ENCODE results near the gene TMEM145. TPM values are rescaled to one million over a fixed set of nuclear protein-coding genes. Genes with fewer than 3 reads are reported as not detected.
"Not testable (repeated sequence)": the region's sequence is repeated elsewhere in the genome, so short reads cannot be mapped to it uniquely, and the experiment has no call there.

TMEM145 gene
- 10 to 100 TPM in 1 of 5 donors, under 1 TPM in 1, not detected in 3; 0.37 to 44.3 TPM for total RNA-seq
- 1 to 10 TPM in 1 of 3 donors, under 1 TPM in 2; 0.50 to 1.1 (median 0.61) TPM for polyA plus RNA-seq
- long read RNA-seq, donor 1: 0 reads
- long read RNA-seq, donor 2: 0 reads
- long read RNA-seq, donor 3: 0 reads
- long read RNA-seq, donor 4: 0 reads
- long read RNA-seq, donor 5: 0 reads
- long read RNA-seq, donor 6: 0 reads
- long read RNA-seq, donor 7: 0 reads
- long read RNA-seq, donor 8: 0 reads
- long read RNA-seq, donor 9: 0 reads
- long read RNA-seq, donor 10: 0 reads

- Histone ChIP-seq H3K4me3 (peak within 1 kb of the TSS; percentile 47 to 65 (median 48)), H3K4me1 (peaks cover 13 to 23% (median 18%) of the 10 kb centered on the region in 4 donors), H3K9me3 (no peaks in the 10 kb centered on the region), H3K36me3 (no peaks in the 10 kb centered on the region), H3K27me3 (peaks cover 2 to 66% (median 27%) of the 10 kb centered on the region in 3 donors), H3K27ac (no peak within 1 kb of the TSS)
- DNase-seq: peak; percentile 56 to 88
- WGBS, 5 donors: 0 to 1% (median 1%) methylated on average over 31 to 67 of the region's 67 CpGs
- intact Hi-C loops (cut with DNase I; ENCODE audit: low total_unique reads): no loop called here
- TF ChIP-seq POLR2AphosphoS5 (IDR thresholded peaks at IDR 0.05) (no peak), POLR2A (IDR thresholded peaks at IDR 0.05) (no peak), EP300 (IDR thresholded peaks at IDR 0.05) (no peak), CTCF (IDR thresholded peaks at IDR 0.05) (no peak)
Observed at GRCh38 chr19:42313096-42313839, at the start of gene TMEM145. TSS of gene TMEM145 (plus strand) at chr19:42313309. CDS start at chr19:42313377, 68 bp downstream.

GRCh38 chr19:42266105-42266504 is 47.0 kb upstream of the TMEM145 start:
- DNase-seq; H3K27ac ChIP-seq; H3K27me3 ChIP-seq; H3K4me3 ChIP-seq; H3K36me3 ChIP-seq; intact Hi-C loops (cut with DNase I; ENCODE audit: low total_unique reads); H3K9me3 ChIP-seq: not testable (repeated sequence)
- WGBS, 5 donors: 90 to 93% (median 92%) methylated on average over 4 of the region's 4 CpGs
- H3K4me1 ChIP-seq: peaks cover 20 to 28% (median 22%) of the 10 kb centered on the region in 4 donors

- DNase-seq; intact Hi-C loops (cut with DNase I; ENCODE audit: low total_unique reads); H3K4me3 ChIP-seq; H3K9me3 ChIP-seq; H3K27me3 ChIP-seq; H3K36me3 ChIP-seq: not testable (repeated sequence)
- Histone ChIP-seq H3K4me1 (peaks cover 23 to 38% (median 30%) of the 10 kb centered on the region in 4 donors), H3K27ac (peak overlapping the region in 2 of 5 donors; percentile 99 to 100)
- WGBS, 5 donors: 91 to 95% (median 93%) methylated on average over 21 to 25 of the region's 25 CpGs
Observed at GRCh38 chr19:42266928-42267603, 46.0 kb upstream of the TMEM145 start.

- peak overlapping the region; percentile 72 to 100 (median 99) for H3K27ac ChIP-seq
- no peaks in the 10 kb centered on the region for H3K9me3 ChIP-seq
- H3K36me3 ChIP-seq: peaks cover 9 to 13% (median 11%) of the 10 kb centered on the region in 4 donors
- intact Hi-C loops (cut with DNase I; ENCODE audit: low total_unique reads): no loop called here
- no peak for DNase-seq
- WGBS, 5 donors: 6 to 12% (median 8%) methylated on average over 13 of the region's 13 CpGs
- TF ChIP-seq CTCF (IDR thresholded peaks at IDR 0.05): no peak
- no peak for TF ChIP-seq POLR2AphosphoS5 (IDR thresholded peaks at IDR 0.05)
- no peak for TF ChIP-seq EP300 (IDR thresholded peaks at IDR 0.05)
- TF ChIP-seq POLR2A (IDR thresholded peaks at IDR 0.05): no peak
- peak overlapping the region; percentile 40 to 71 (median 54) for H3K4me3 ChIP-seq
- H3K27me3 ChIP-seq: no peaks in the 10 kb centered on the region
- H3K4me1 ChIP-seq: peaks cover 23 to 42% (median 31%) of the 10 kb centered on the region in 4 donors
Observed at GRCh38 chr19:42267644-42268141, 45.4 kb upstream of the TMEM145 start.

- Histone ChIP-seq H3K4me1 (peaks cover 23 to 42% (median 31%) of the 10 kb centered on the region in 4 donors), H3K4me3 (peak overlapping the region; percentile 40 to 71 (median 54)), H3K27ac (peak overlapping the region; percentile 93 to 100 (median 99)), H3K36me3 (peaks cover 14 to 18% (median 16%) of the 10 kb centered on the region in 4 donors), H3K27me3 (no peaks in the 10 kb centered on the region), H3K9me3 (no peaks in the 10 kb centered on the region)
- DNase-seq: peak; percentile 99 to 100
- peak; percentile 79 to 86 (median 85) for TF ChIP-seq POLR2AphosphoS5 (IDR thresholded peaks at IDR 0.05)
- TF ChIP-seq POLR2A (IDR thresholded peaks at IDR 0.05): peak in 2 of 4 donors; percentile 77 to 96
- peak in 1 of 7 experiments; percentile 2 for TF ChIP-seq CTCF (IDR thresholded peaks at IDR 0.05)
- TF ChIP-seq EP300 (IDR thresholded peaks at IDR 0.05): peak; percentile 50
- WGBS, 5 donors: 0 to 2% (median 1%) methylated on average over 18 to 46 of the region's 46 CpGs
- intact Hi-C loops (cut with DNase I; ENCODE audit: low total_unique reads): no loop called here
Observed at GRCh38 chr19:42268142-42268703, 44.9 kb upstream of the TMEM145 start.

All from stomach (tissue), 19 donors.